ENCODE data around the gene S1PR4. TPM values are rescaled to one million over a fixed set of nuclear protein-coding genes. Genes with fewer than 3 reads are reported as not detected.
A peak's percentile ranks its signal among the peaks of the same experiment; 100 is the strongest.

S1PR4 gene
- total and polyA plus RNA-seq, 9 of the 15 experiments (the other 6 are each of a cell fraction or from before 2014, with no cell fraction given) = 0.27 TPM; not detected in 8

- TF ChIP-seq MTA3 (IDR thresholded peaks at IDR 0.05; ENCODE audit: borderline replicate concordance) = no peak
- no peak for TF ChIP-seq POLR3G (IDR thresholded peaks at IDR 0.05; ENCODE audit: extremely low read depth, insufficient read length, insufficient replicate concordance)
- no peak for TF ChIP-seq MCM7 (IDR thresholded peaks at IDR 0.05)
- TF ChIP-seq ZC3H8 (IDR thresholded peaks at IDR 0.05) = no peak
- TF ChIP-seq WHSC1 (IDR thresholded peaks at IDR 0.05; ENCODE audit: low read length) = no peak
- TF ChIP-seq ZNF79 (CRISPR knock-in tag; IDR thresholded peaks at IDR 0.05; ENCODE audit: low read depth) = no peak
- no peak for TF ChIP-seq NFRKB (IDR thresholded peaks at IDR 0.05; ENCODE audit: low read depth)
- TF ChIP-seq CBFB (CRISPR knock-in tag; IDR thresholded peaks at IDR 0.05) = no peak
- peak; percentile 79 for TF ChIP-seq TAF7 (tag; IDR thresholded peaks at IDR 0.05)
- 0 out of 2 replicates have a peak, but pooled peaks have one; percentile 9 for TF ChIP-seq MITF (IDR thresholded peaks at IDR 0.05)
- TF ChIP-seq ZNF280A (IDR thresholded peaks at IDR 0.05; ENCODE audit: low read depth, partially characterized antibody) = no peak
- no peak for TF ChIP-seq ZNF444 (CRISPR knock-in tag; IDR thresholded peaks at IDR 0.05)
- TF ChIP-seq HINFP (tag; conservative IDR thresholded peaks at IDR 0.05; ENCODE audit: low read depth) = no peak
- TF ChIP-seq ZNF280B (CRISPR knock-in tag; IDR thresholded peaks at IDR 0.05) = no peak
- TF ChIP-seq CBX1 (IDR thresholded peaks at IDR 0.05; ENCODE audit: low read depth) = no peak
- no peak for TF ChIP-seq SMAD1 (IDR thresholded peaks at IDR 0.05; ENCODE audit: low read depth, low read length, partially characterized antibody)
- TF ChIP-seq NCOA4 (IDR thresholded peaks at IDR 0.05; ENCODE audit: partially characterized antibody) = no peak
- TF ChIP-seq ID3 (CRISPR knock-in tag; IDR thresholded peaks at IDR 0.05) = no peak
- TF ChIP-seq ID3 (tag; IDR thresholded peaks at IDR 0.05) = no peak
- TF ChIP-seq FUS (optimal IDR thresholded peaks at IDR 0.05; ENCODE audit: low read depth, low read length) = no peak
- no peak for TF ChIP-seq SAFB2 (IDR thresholded peaks at IDR 0.05; ENCODE audit: borderline replicate concordance, low read depth, low read length, severe bottlenecking)
These were observed 7.0 kb downstream of the S1PR4 start, which contains the start of gene NCLN (continued) for GRCh38 chr19:3185461-3186159.

All from K562 (cell line).